HCT116 (cell line): ENCODE results near the gene CRIP1.

ENCODE experiments used
- CTCF ChIP-seq, 3 experiments: fragments of 200-600 bp in 1 of 3; sonication (generic) in 1 of 3; IDR thresholded peaks in 2 of 3; conservative IDR thresholded peaks in 1 of 3; 2 replicates each; pipeline ENCODE4 v1.5.1; 2012 to 2017; ENCODE audit warnings: low read depth in 2 of 3, low read length in 2 of 3, antibody characterized with exemption in 1 of 3, borderline replicate concordance in 1 of 3, control low read depth in 1 of 3, mild to moderate bottlenecking in 1 of 3, mixed read lengths in 1 of 3, mixed run types in 1 of 3, moderate library complexity in 1 of 3; ENCODE audit not compliant: insufficient read depth in 1 of 3
- EZH2 ChIP-seq: fragments of 200-600 bp; sonication (generic); IDR thresholded peaks from 2 replicates; pipeline ENCODE4 v1.6.1; 2017; ENCODE audit warnings: antibody characterized with exemption, mixed run types
- JUND ChIP-seq: IDR thresholded peaks from 2 replicates; pipeline ENCODE4 v1.6.1; 2012
- POLR2A ChIP-seq: IDR thresholded peaks from 2 replicates; pipeline ENCODE4 v1.7.0; 2011; ENCODE audit warnings: borderline replicate concordance; ENCODE audit not compliant: insufficient read depth, insufficient read length; ENCODE audit errors: extremely low read depth
- POLR2AphosphoS5 ChIP-seq: IDR thresholded peaks from 2 replicates; pipeline ENCODE4 v1.6.1; 2011; ENCODE audit warnings: mild to moderate bottlenecking, low read depth, low read length, moderate library complexity
- YY1 ChIP-seq: IDR thresholded peaks from 2 replicates; pipeline ENCODE4 v1.6.1; 2011; ENCODE audit warnings: low read length, low read depth, moderate library complexity, mild to moderate bottlenecking; ENCODE audit not compliant: insufficient replicate concordance; ENCODE audit errors: extremely low read depth

- TF ChIP-seq POLR2A: no peak
- TF ChIP-seq EZH2: no peak
- TF ChIP-seq JUND: no peak
- no peak for TF ChIP-seq POLR2AphosphoS5
- TF ChIP-seq YY1: no peak
- TF ChIP-seq CTCF (IDR thresholded peaks at IDR 0.05 in 2 of 3, conservative IDR thresholded peaks at IDR 0.05 in 1 of 3; ENCODE audit: borderline replicate concordance in 1 of 3, insufficient read depth in 1 of 3, low read depth in 2 of 3, low read length in 2 of 3): no peak
Measured at GRCh38 chr14:105445290-105445689, 41.4 kb upstream of the CRIP1 start.
